Body of pancreas (tissue), 4 donors: ENCODE data around the gene WSCD1. TPM values are rescaled to one million over a fixed set of nuclear protein-coding genes. Genes with fewer than 3 reads are reported as not detected.

Experiments used
- ATAC-seq: fragments of 150-250 bp; one replicate; pipeline ENCODE4 v1.9.1; 2016
- DNase-seq, 4 donors: peaks; one replicate each; pipeline ENCODE4 v3.0.0-alpha.2; 2019
- H3K27ac ChIP-seq, 4 donors: fragments of 200-600 bp; sonication (generic); 1 replicate in 3 of 4; 2 replicates in 1 of 4; pipeline versions ENCODE4 v1.5.1 to v1.6.1; 2016 to 2019; ENCODE audit warnings: mild to moderate bottlenecking in 1 of 4, mixed read lengths in 1 of 4, moderate library complexity in 1 of 4
- H3K27me3 ChIP-seq, 2 donors: fragments of 200-600 bp; sonication (generic); one replicate each; pipeline ENCODE4 v1.6.0; 2016; ENCODE audit warnings: mild to moderate bottlenecking in 1 of 2
- H3K36me3 ChIP-seq, 2 donors: fragments of 200-600 bp; sonication (generic); replicated peaks in 1 of 2; 2 replicates each; pipeline ENCODE4 v1.5.1; 2016; ENCODE audit warnings: low read depth in 2 of 2; ENCODE audit not compliant: insufficient read depth in 1 of 2
- H3K4me1 ChIP-seq: fragments of 200-600 bp; sonication (generic); one replicate; pipeline ENCODE4 v1.6.0; 2016
- H3K4me3 ChIP-seq, 2 donors: fragments of 200-600 bp; sonication (generic); 1 replicate in 1 of 2; 2 replicates in 1 of 2; pipeline ENCODE4 v1.5.1; 2016 to 2019
- H3K9me3 ChIP-seq, 3 donors: fragments of 200-600 bp; sonication (generic); 1 replicate in 2 of 3; 2 replicates in 1 of 3; pipeline ENCODE4 v1.5.1; 2016
- CTCF ChIP-seq, 7 experiments: fragments of 450-650 bp in 4 of 7; fragments of 200-600 bp in 3 of 7; sonication (generic) in 3 of 7; IDR thresholded peaks; one replicate each; pipeline ENCODE4 v1.5.1; 2016 to 2019; ENCODE audit warnings: antibody characterized with exemption in 7 of 7
- POLR2A ChIP-seq, 3 donors: fragments of 450-650 bp; IDR thresholded peaks; one replicate each; pipeline ENCODE4 v1.6.1; 2016; ENCODE audit warnings: antibody characterized with exemption in 3 of 3, mild to moderate bottlenecking in 2 of 3
- WGBS, 2 donors: methylation state at CpG; one replicate each; pipeline ENCODE4 v1.1.5; 2017; 5-methylcytosine and 5-hydroxymethylcytosine counted together
- intact Hi-C: fragments of 100-400 bp; cut with DNase I; formaldehyde crosslinking; loops from one replicate; pipeline ENCODE4 v1.15.1; 2023
- total RNA-seq, 2 donors: library from RNA; depleted of rRNA; stranded (reverse); fragments of >200 nt; gene quantifications; one replicate each; pipeline ENCODE4 v1.1.0, GENCODE V29; 2016

WSCD1 gene
- total RNA-seq, 2 donors from 2014 or later: 1.8 to 3.0 TPM

DNA sequence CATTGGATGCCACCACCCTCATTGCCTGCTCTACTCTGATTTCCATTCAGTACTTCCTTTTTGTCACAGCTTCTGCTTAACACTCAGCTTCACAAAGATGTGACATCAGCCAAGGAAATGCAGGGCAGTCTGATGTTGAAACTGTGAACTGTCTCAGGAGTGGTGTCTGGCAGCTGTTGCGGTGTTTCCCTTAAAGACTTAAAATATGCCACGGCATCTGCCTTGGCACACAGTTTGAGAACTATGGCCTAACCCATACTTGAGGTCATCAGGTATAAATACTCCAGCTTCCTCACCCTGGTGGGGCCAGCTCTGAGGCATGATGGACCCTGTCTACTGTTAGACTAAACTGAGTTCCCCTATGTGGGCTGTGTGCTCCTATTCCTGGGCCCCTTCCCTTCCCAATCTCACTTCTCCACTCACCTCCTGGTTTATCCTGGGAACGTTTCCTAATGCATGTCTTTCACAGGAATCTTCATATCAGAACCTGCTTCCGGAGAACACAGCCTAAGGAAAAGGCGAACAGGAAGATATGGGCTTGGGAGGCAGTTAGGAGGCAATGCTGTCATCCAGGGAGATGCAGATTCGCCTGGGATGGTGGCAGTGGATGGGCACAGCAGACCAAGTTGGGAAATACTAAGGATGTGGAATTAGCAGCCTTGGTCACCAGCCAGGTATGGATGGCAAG is 96.5 kb downstream of the WSCD1 start:
- TF ChIP-seq CTCF (IDR thresholded peaks at IDR 0.05) (no peak), POLR2A (IDR thresholded peaks at IDR 0.05) (no peak)
- Histone ChIP-seq H3K4me3 (no peak overlapping the region), H3K4me1 (no peaks in the 10 kb centered on the region), H3K27ac (no peak overlapping the region), H3K9me3 (no peaks in the 10 kb centered on the region), H3K36me3 (no peaks in the 10 kb centered on the region), H3K27me3 (no peaks in the 10 kb centered on the region)
- DNase-seq: no peak
- intact Hi-C loops: no loop called here
- no peak for ATAC-seq
- WGBS, 2 donors: 51 to 55% methylated on average over 6 of the region's 6 CpGs

GRCh38 chr17:6168296-6168695 is 98.1 kb downstream of the WSCD1 start:
- intact Hi-C loops: no loop called here
- 57 to 61% methylated on average over 6 of the region's 6 CpGs for WGBS, 2 donors
- H3K4me1 ChIP-seq: no peaks in the 10 kb centered on the region
- TF ChIP-seq CTCF (IDR thresholded peaks at IDR 0.05): no peak
- no peak for TF ChIP-seq POLR2A (IDR thresholded peaks at IDR 0.05)
- no peak overlapping the region for H3K27ac ChIP-seq
- ATAC-seq (no peak), DNase-seq (no peak)
- H3K27me3 ChIP-seq: no peaks in the 10 kb centered on the region
- H3K36me3 ChIP-seq: no peaks in the 10 kb centered on the region
- H3K4me3 ChIP-seq: no peak overlapping the region
- H3K9me3 ChIP-seq: no peaks in the 10 kb centered on the region

GRCh38 chr17:6170349-6170748 is 100.2 kb downstream of the WSCD1 start:
- H3K36me3 ChIP-seq: no peaks in the 10 kb centered on the region
- WGBS, 2 donors: 53 to 56% methylated on average over 4 of the region's 4 CpGs
- H3K9me3 ChIP-seq: no peaks in the 10 kb centered on the region
- TF ChIP-seq CTCF (IDR thresholded peaks at IDR 0.05) (no peak), POLR2A (IDR thresholded peaks at IDR 0.05) (no peak)
- intact Hi-C loops: no loop called here
- ATAC-seq (no peak), DNase-seq (no peak)
- no peaks in the 10 kb centered on the region for H3K27me3 ChIP-seq
- no peak overlapping the region for H3K27ac ChIP-seq
- no peaks in the 10 kb centered on the region for H3K4me1 ChIP-seq
- H3K4me3 ChIP-seq: no peak overlapping the region

DNA sequence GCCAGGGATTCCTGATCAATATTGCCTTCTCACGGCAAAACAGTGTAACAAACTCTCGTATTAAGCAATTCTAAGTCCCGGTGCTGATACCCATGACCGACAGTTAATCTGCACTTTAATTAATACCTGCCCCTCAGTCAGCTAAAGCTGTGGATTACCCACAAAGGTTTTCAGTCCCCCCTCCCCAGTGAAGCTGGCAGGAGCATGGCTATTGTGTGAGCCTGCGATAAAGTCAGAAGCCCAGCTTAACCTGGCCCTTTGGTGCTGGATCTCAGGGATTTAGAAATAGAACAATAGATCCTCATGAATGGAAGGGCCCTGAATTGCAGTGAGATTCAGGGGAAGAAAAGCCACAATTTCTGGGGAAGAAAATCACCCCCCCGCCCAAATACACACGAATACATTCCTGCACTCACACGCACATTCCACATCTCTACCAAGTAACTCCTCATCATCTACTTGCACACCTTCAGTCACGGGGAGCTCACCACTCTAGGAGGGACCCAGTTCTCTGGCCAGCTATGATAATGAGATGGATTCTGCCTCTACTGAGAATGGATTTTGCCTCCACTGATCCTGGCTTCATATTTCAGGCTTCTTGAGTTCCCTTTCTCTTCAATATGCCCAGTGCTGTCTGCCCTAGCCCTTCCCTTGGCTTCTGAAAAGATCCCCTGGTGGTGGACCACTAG is 102.6 kb downstream of the WSCD1 start:
- Histone ChIP-seq H3K4me3 (no peak overlapping the region), H3K9me3 (no peaks in the 10 kb centered on the region), H3K4me1 (no peaks in the 10 kb centered on the region), H3K27ac (no peak overlapping the region), H3K27me3 (no peaks in the 10 kb centered on the region), H3K36me3 (no peaks in the 10 kb centered on the region)
- ATAC-seq (no peak), DNase-seq (no peak)
- intact Hi-C loops: no loop called here
- 41 to 42% methylated on average over 9 of the region's 9 CpGs for WGBS, 2 donors
- TF ChIP-seq POLR2A (IDR thresholded peaks at IDR 0.05) (no peak), CTCF (IDR thresholded peaks at IDR 0.05) (no peak)

DNA sequence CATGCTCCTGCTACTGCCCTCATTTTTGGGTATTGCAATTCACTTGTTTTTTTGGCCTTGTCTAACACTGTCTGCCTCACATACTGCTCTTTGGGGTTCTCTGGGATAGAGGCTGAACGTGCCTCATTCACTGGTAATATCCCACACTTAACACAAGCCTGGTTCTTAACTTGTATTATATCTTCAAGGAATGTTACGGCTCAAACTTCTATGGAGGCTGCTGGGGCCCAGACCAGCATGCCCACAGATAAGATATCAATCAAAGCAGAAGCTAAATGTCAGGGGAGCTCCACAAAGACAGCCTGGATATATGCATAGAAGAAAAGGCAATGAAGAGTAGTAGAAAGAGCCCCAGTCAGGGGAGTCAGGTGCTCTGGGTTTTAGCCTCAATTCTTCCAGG is 103.5 kb downstream of the WSCD1 start:
- no peak for ATAC-seq
- Histone ChIP-seq H3K4me1 (no peaks in the 10 kb centered on the region), H3K27ac (no peak overlapping the region), H3K9me3 (no peaks in the 10 kb centered on the region), H3K36me3 (no peaks in the 10 kb centered on the region), H3K27me3 (no peaks in the 10 kb centered on the region), H3K4me3 (no peak overlapping the region)
- WGBS, 2 donors: 66 to 67% methylated on average over 2 of the region's 2 CpGs
- intact Hi-C loops: no loop called here
- TF ChIP-seq POLR2A (IDR thresholded peaks at IDR 0.05) (no peak), CTCF (IDR thresholded peaks at IDR 0.05) (no peak)
- no peak for DNase-seq
